HL-60 (cell line): ENCODE measurements around the gene FCRL6.

Experiments
- CTCF ChIP-seq: IDR thresholded peaks from one replicate; pipeline ENCODE4 v1.5.1; 2011; ENCODE audit warnings: low read length, control low read depth, inconsistent platforms; ENCODE audit not compliant: insufficient read depth
- GABPA ChIP-seq: IDR thresholded peaks from 2 replicates; pipeline ENCODE4 v1.6.1; 2012; ENCODE audit warnings: low read depth
- POLR2AphosphoS5 ChIP-seq: IDR thresholded peaks from 2 replicates; pipeline ENCODE4 v1.6.1; 2012; ENCODE audit warnings: low read depth

DNA sequence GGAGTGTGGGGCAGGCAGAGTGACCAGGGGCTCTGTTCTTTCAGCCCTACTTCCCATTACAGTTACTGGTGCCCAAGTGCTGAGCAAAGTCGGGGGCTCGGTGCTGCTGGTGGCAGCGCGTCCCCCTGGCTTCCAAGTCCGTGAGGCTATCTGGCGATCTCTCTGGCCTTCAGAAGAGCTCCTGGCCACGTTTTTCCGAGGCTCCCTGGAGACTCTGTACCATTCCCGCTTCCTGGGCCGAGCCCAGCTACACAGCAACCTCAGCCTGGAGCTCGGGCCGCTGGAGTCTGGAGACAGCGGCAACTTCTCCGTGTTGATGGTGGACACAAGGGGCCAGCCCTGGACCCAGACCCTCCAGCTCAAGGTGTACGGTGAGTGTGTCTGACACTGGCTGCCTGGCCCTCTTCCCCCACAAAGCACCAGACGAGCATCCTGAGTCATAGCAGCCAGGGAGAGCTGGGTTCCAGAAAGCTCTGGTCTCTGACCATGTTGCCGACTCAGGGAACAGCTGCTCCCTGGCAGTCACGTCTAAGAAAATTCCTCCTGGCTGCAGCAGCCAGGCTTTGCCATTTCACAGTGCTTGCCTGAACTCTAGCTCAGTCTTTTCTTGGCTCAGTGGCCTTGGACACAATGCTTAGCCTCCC, 27.8 kb downstream of the FCRL6 start:
- no peak for TF ChIP-seq POLR2AphosphoS5
- TF ChIP-seq CTCF = no peak
- TF ChIP-seq GABPA = no peak
